H1 (cell line): ENCODE results near the gene EMID1. TPM values are rescaled to one million over a fixed set of nuclear protein-coding genes. Genes with fewer than 3 reads are reported as not detected.

Source experiments
- ASH2L ChIP-seq: fragments of 200-600, 300-600 bp; sonication (generic); IDR thresholded peaks from one replicate; pipeline ENCODE4 v1.7.1; 2017; ENCODE audit warnings: low read length
- CEBPB ChIP-seq: IDR thresholded peaks from 2 replicates; pipeline ENCODE4 v1.6.1; 2012; ENCODE audit warnings: low read depth, low read length
- CHD1 ChIP-seq: IDR thresholded peaks from 2 replicates; pipeline ENCODE4 v1.6.1; 2012; ENCODE audit warnings: low read depth, low read length, improper control_type of control experiment
- CHD2 ChIP-seq: IDR thresholded peaks from 2 replicates; pipeline ENCODE4 v1.6.1; 2012; ENCODE audit warnings: low read length, improper control_type of control experiment
- EZH2 ChIP-seq: fragments of 200-600 bp; sonication (generic); IDR thresholded peaks from 2 replicates; pipeline ENCODE4 v1.7.1; 2012; ENCODE audit warnings: low read depth, mild to moderate bottlenecking, moderate library complexity, low read length, inconsistent platforms; ENCODE audit not compliant: severe bottlenecking
- FOSL1 ChIP-seq: IDR thresholded peaks from 2 replicates; pipeline ENCODE4 v1.6.1; 2011; ENCODE audit warnings: mild to moderate bottlenecking, low read depth, low read length, moderate library complexity; ENCODE audit not compliant: insufficient read depth
- GABPA ChIP-seq: IDR thresholded peaks from 2 replicates; pipeline ENCODE4 v1.6.1; 2011; ENCODE audit warnings: mild to moderate bottlenecking, low read length, moderate library complexity, borderline replicate concordance; ENCODE audit not compliant: insufficient read depth
- GTF2F1 ChIP-seq: IDR thresholded peaks from 2 replicates; pipeline ENCODE4 v1.6.1; 2012; ENCODE audit warnings: low read depth, low read length, improper control_type of control experiment, borderline replicate concordance
- HDAC2 ChIP-seq, 2 experiments: fragments of 300-600 bp in 1 of 2; sonication (generic) in 1 of 2; IDR thresholded peaks; 2 replicates each; pipeline ENCODE4 v1.6.1; 2011 to 2012; ENCODE audit warnings: low read depth in 2 of 2, low read length in 2 of 2, mild to moderate bottlenecking in 2 of 2, moderate library complexity in 2 of 2, borderline replicate concordance in 1 of 2, inconsistent platforms in 1 of 2
- KDM4A ChIP-seq: IDR thresholded peaks from one replicate; pipeline ENCODE4 v1.7.1; 2012; ENCODE audit warnings: low read depth, mild to moderate bottlenecking, moderate library complexity, low read length, inconsistent platforms; ENCODE audit not compliant: severe bottlenecking
- NANOG ChIP-seq: IDR thresholded peaks from 2 replicates; pipeline ENCODE4 v1.6.1; 2011; ENCODE audit warnings: low read length, low read depth, mild to moderate bottlenecking, inconsistent platforms; ENCODE audit not compliant: insufficient read depth, poor library complexity, severe bottlenecking
- PHF8 ChIP-seq: fragments of 200-600 bp; sonication (generic); conservative IDR thresholded peaks from 2 replicates; pipeline ENCODE4 v1.7.1; 2012; ENCODE audit warnings: low read depth, mild to moderate bottlenecking, inconsistent platforms, low read length, moderate library complexity
- POLR2A ChIP-seq, 2 experiments: IDR thresholded peaks; 1 replicate in 1 of 2; 2 replicates in 1 of 2; pipeline ENCODE4 v1.6.1; 2011; ENCODE audit warnings: low read depth in 2 of 2, low read length in 2 of 2, mild to moderate bottlenecking in 2 of 2; ENCODE audit errors: control extremely low read depth in 1 of 2
- POLR2AphosphoS5 ChIP-seq: IDR thresholded peaks from 2 replicates; pipeline ENCODE4 v1.6.1; 2011; ENCODE audit warnings: low read depth, low read length
- SIN3A ChIP-seq, 2 experiments: IDR thresholded peaks in 1 of 2; conservative IDR thresholded peaks in 1 of 2; 2 replicates each; pipeline ENCODE4 v1.6.1; 2011 to 2012; ENCODE audit warnings: low read length in 2 of 2, improper control_type of control experiment in 1 of 2, low read depth in 1 of 2, mild to moderate bottlenecking in 1 of 2
- SP1 ChIP-seq: IDR thresholded peaks from 2 replicates; pipeline ENCODE4 v1.6.1; 2011; ENCODE audit warnings: low read depth, low read length
- SP2 ChIP-seq: IDR thresholded peaks from 2 replicates; pipeline ENCODE4 v1.6.1; 2012; ENCODE audit warnings: mild to moderate bottlenecking, low read length, inconsistent platforms
- TCF12 ChIP-seq: IDR thresholded peaks from 2 replicates; pipeline ENCODE4 v1.6.1; 2011; ENCODE audit warnings: low read depth, mild to moderate bottlenecking, low read length
- TEAD4 ChIP-seq: IDR thresholded peaks from 2 replicates; pipeline ENCODE4 v1.6.1; 2012; ENCODE audit warnings: low read depth, low read length, inconsistent platforms, mixed read lengths
- YY1 ChIP-seq: IDR thresholded peaks from 2 replicates; pipeline ENCODE4 v1.6.1; 2011; ENCODE audit warnings: low read depth, mild to moderate bottlenecking, low read length
- polyA plus RNA-seq, 7 experiments: library from polyadenylated mRNA; depleted of rRNA in 3 of 7; stranded (reverse) in 5 of 7; unstranded in 2 of 7; fragments of >200 nt in 5 of 7; fragments of 200-250 nt in 2 of 7; gene quantifications; 1 replicate in 5 of 7; 2 replicates in 1 of 7; 4 replicates in 1 of 7; pipeline versions ENCODE4 v1.2.1 to v1.2.3, GENCODE V29; 2011 to 2013; ENCODE audit warnings: missing spikeins in 2 of 7, mixed read lengths in 2 of 7
- total RNA-seq: library from RNA; stranded (reverse); fragmentation: NEBNext Ultra II Directional; extraction: Animal tissue kit (Norgen Biotek cat#: 25700); gene quantifications from 2 replicates; pipeline ENCODE4 v1.2.1, GENCODE V29; 2021
- TF ChIP-seq, protein P1 (sequence below): IDR thresholded peaks from 2 replicates; pipeline ENCODE4 v1.6.1; 2011; ENCODE audit warnings: low read length, improper control_type of control experiment

EMID1 gene
- total and polyA plus RNA-seq, 2 of the 8 experiments (the other 6 are each of a cell fraction or from before 2014, with no cell fraction given), result 3.9 to 7.4 TPM

DNA sequence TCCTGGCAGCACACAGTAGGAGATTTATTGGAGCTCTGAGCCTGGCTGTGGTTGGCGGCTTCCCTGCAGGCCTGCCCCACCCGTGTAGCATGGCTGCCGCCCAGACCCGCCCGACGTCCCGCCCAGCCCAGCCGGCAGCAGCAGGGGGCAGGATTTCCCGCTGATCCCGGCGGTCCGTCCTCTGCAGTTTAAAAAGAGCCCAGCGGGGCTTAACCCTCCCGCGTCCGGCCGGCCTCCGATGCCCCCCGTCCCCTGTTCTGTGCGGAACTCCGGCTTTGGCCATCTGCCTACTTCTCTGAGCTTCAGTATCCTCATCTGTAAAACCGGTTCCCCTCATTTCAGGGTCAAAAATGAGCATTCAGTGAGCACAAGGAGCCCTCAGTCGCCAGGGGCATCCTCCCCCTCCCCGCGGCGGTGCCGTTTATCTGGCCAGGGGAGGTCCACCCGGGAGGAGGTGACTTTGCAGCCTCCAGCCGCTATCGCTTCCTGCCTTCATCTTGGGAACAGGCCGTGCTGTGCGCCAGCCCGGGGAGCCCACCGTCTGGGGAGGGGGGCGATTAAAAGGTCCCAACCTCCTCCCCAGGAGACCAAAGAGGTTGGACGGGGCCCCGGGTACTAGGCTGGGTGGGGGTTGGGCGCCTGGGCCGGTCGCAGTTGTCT, 100.6 kb downstream of the EMID1 start, which contains the start of gene GAS2L1 (continued):
- TF ChIP-seq TCF12 (0 out of 2 replicates have a peak, but pooled peaks have one; percentile 29), CEBPB (no peak), POLR2AphosphoS5 (no peak), YY1 (0 out of 2 replicates have a peak, but pooled peaks have one; percentile 31), NANOG (no peak), HDAC2 (IDR thresholded peaks at IDR 0.05; ENCODE audit: borderline replicate concordance in 1 of 2, low read depth in 2 of 2, low read length in 2 of 2) (peak in 1 of 2 experiments; percentile 44; a peak in 1 of 4 replicates), GTF2F1 (no peak), SP2 (no peak), CHD1 (no peak), PHF8 (0 out of 2 replicates have a peak, but pooled peaks have one; percentile 32), SIN3A (conservative IDR thresholded peaks at IDR 0.05 in 1 of 2, IDR thresholded peaks at IDR 0.05 in 1 of 2; ENCODE audit: low read depth in 1 of 2, low read length in 2 of 2) (0 out of 4 replicates have a peak, but pooled peaks of 1 of the 2 experiments have one; percentile 14), KDM4A (peak; percentile 40), CHD2 (no peak), SP1 (no peak), GABPA (no peak), ASH2L (peak; percentile 50), POLR2A (IDR thresholded peaks at IDR 0.05; ENCODE audit: control extremely low read depth in 1 of 2, low read depth in 2 of 2, low read length in 2 of 2) (no peak), TEAD4 (no peak), EZH2 (no peak), FOSL1 (no peak)
- TF ChIP-seq, protein P1, sequence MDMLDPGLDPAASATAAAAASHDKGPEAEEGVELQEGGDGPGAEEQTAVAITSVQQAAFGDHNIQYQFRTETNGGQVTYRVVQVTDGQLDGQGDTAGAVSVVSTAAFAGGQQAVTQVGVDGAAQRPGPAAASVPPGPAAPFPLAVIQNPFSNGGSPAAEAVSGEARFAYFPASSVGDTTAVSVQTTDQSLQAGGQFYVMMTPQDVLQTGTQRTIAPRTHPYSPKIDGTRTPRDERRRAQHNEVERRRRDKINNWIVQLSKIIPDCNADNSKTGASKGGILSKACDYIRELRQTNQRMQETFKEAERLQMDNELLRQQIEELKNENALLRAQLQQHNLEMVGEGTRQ, result no peak
